Measurements from ENCODE around the gene ZNF99. TPM values are rescaled to one million over a fixed set of nuclear protein-coding genes. Genes with fewer than 3 reads are reported as not detected.
"Not testable (repeated sequence)": the region's sequence is repeated elsewhere in the genome, so short reads cannot be mapped to it uniquely, and the experiment has no call there.

Gene ZNF99
- total RNA-seq, 1 experiment from 2014 or later, result not detected

DNA sequence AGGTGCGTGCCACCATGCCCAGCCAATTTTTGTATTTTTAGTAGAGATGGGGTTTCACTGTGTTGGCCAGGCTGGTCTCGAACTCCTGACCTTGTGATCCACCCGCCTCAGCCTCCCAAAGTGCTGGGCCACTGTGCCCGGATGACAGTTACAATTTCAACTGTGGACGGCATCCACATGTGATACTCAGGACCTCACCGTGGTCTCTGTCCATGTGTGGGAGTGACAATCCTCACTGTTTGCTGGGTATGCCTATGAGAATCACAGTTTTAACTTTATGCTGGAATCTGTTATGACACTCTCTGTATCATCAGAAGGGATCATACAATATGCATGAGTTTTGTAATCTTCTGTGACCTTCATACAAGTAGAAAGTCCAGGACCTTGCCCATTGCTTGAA is 62.4 kb downstream of the ZNF99 start:
- DNase-seq (ENCODE audit: low spot score); H3K4me1 ChIP-seq (ENCODE audit: insufficient read depth, low read length, poor library complexity, severe bottlenecking); H3K4me3 ChIP-seq (ENCODE audit: low read depth, low read length, poor library complexity, severe bottlenecking); H3K36me3 ChIP-seq (ENCODE audit: insufficient read depth, low read length, poor library complexity, severe bottlenecking); H3K27ac ChIP-seq (ENCODE audit: low read depth, low read length, poor library complexity, severe bottlenecking); intact Hi-C loops (cut with micrococcal nuclease; ENCODE audit: unreplicated experiment); BruUV-seq (replicated peaks); POLR2A ChIA-PET (ENCODE audit: low non-redundant PET); CTCF ChIA-PET; H3K27me3 ChIP-seq (replicated peaks; ENCODE audit: insufficient read depth, low read depth, low read length, poor library complexity): not testable (repeated sequence)
- H3K9me3 ChIP-seq (ENCODE audit: low read depth, low read length, poor library complexity, severe bottlenecking), result peaks cover 35% of the 10 kb centered on the region

DNA sequence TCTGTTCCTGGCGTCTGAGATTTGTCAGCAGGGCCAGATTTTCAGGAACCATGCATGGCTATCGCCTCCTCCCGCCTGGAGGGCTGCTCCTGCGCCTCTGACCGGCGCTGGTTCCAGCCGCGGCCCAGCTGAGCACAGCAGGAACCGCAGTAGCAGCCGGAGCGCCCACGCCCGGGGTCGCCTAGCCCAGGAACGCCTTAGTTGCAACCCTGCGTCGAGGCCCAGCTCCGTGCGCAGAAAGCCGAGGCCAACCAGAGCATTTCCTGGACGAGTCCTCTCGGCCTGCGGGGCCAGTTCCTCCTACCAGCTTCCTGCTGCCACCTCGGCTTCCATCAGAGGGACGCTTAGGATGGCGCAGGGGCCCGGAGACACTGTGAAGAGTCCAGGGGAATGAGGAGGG is 75.0 kb downstream of the ZNF99 start:
- Histone ChIP-seq H3K4me3 (ENCODE audit: low read depth, low read length, poor library complexity, severe bottlenecking) (no peak overlapping the region), H3K4me1 (ENCODE audit: insufficient read depth, low read length, poor library complexity, severe bottlenecking) (no peaks in the 10 kb centered on the region), H3K9me3 (ENCODE audit: low read depth, low read length, poor library complexity, severe bottlenecking) (peaks cover 25% of the 10 kb centered on the region), H3K36me3 (ENCODE audit: insufficient read depth, low read length, poor library complexity, severe bottlenecking) (no peaks in the 10 kb centered on the region), H3K27me3 (replicated peaks; ENCODE audit: insufficient read depth, low read depth, low read length, poor library complexity) (no peaks in the 10 kb centered on the region), H3K27ac (ENCODE audit: low read depth, low read length, poor library complexity, severe bottlenecking) (no peak overlapping the region)
- ChIA-PET CTCF (no interaction called here), POLR2A (ENCODE audit: low non-redundant PET) (no interaction called here)
- intact Hi-C loops (cut with micrococcal nuclease; ENCODE audit: unreplicated experiment), result no loop called here
- TF ChIP-seq, protein P1, sequence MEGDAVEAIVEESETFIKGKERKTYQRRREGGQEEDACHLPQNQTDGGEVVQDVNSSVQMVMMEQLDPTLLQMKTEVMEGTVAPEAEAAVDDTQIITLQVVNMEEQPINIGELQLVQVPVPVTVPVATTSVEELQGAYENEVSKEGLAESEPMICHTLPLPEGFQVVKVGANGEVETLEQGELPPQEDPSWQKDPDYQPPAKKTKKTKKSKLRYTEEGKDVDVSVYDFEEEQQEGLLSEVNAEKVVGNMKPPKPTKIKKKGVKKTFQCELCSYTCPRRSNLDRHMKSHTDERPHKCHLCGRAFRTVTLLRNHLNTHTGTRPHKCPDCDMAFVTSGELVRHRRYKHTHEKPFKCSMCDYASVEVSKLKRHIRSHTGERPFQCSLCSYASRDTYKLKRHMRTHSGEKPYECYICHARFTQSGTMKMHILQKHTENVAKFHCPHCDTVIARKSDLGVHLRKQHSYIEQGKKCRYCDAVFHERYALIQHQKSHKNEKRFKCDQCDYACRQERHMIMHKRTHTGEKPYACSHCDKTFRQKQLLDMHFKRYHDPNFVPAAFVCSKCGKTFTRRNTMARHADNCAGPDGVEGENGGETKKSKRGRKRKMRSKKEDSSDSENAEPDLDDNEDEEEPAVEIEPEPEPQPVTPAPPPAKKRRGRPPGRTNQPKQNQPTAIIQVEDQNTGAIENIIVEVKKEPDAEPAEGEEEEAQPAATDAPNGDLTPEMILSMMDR (conservative IDR thresholded peaks at IDR 0.05; ENCODE audit: low read depth, low read length), result no peak
- no peak for TF ChIP-seq EZH2 (IDR thresholded peaks at IDR 0.05; ENCODE audit: borderline replicate concordance, low read depth, low read length, poor library complexity, severe bottlenecking)
- no peak for DNase-seq (ENCODE audit: low spot score)
- BruUV-seq (replicated peaks), result no TSS peak

DNA sequence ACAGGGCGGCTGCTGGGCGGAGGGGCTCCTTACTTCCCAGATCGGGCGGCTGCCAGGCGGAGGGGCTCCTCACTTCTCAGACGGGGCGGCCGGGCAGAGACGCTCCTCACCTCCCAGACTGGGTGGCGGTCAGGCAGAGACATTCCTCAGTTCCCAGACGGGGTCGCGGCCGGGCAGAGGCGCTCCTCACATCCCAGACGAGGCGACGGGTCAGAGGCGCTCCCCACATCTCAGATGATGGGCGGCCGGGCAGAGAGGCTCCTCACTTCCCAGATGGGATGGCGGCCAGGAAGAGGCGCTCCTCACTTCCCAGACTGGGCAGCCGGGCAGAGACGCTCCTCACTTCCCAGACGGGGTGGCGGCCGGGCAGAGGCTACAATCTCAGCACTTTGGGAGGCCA is 80.9 kb downstream of the ZNF99 start:
- not testable (repeated sequence) for BruUV-seq (replicated peaks)
- H3K9me3 ChIP-seq (ENCODE audit: low read depth, low read length, poor library complexity, severe bottlenecking), result peaks cover 25% of the 10 kb centered on the region

DNA sequence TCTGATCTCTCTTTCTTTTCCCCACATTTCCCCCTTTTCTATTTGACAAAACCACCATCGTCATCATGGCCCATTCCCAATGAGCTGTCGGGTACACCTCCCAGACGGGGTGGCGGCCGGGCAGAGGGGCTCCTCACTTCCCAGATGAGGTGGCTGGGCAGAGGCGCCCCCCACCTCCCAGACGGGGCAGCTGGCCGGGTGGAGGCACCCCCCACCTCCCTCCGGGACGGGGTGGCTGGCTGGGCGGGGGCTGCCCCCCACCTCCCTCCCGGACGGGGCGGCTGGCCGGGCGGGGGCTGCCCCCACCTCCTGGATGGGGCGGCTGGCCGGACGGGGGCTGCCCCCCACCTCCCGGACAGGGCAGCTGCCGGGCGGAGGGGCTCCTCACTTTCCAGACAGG is 81.3 kb downstream of the ZNF99 start:
- BruUV-seq (replicated peaks); intact Hi-C loops (cut with micrococcal nuclease; ENCODE audit: unreplicated experiment); CTCF ChIA-PET; H3K4me3 ChIP-seq (ENCODE audit: low read depth, low read length, poor library complexity, severe bottlenecking); H3K27ac ChIP-seq (ENCODE audit: low read depth, low read length, poor library complexity, severe bottlenecking); POLR2A ChIA-PET (ENCODE audit: low non-redundant PET); H3K36me3 ChIP-seq (ENCODE audit: insufficient read depth, low read length, poor library complexity, severe bottlenecking); H3K4me1 ChIP-seq (ENCODE audit: insufficient read depth, low read length, poor library complexity, severe bottlenecking); H3K27me3 ChIP-seq (replicated peaks; ENCODE audit: insufficient read depth, low read depth, low read length, poor library complexity); DNase-seq (ENCODE audit: low spot score): not testable (repeated sequence)
- peaks cover 27% of the 10 kb centered on the region for H3K9me3 ChIP-seq (ENCODE audit: low read depth, low read length, poor library complexity, severe bottlenecking)

More for the DNA sequence above, 80.9 kb downstream of the ZNF99 start:
- H3K27ac ChIP-seq (ENCODE audit: low read depth, low read length, poor library complexity, severe bottlenecking); CTCF ChIA-PET; H3K4me3 ChIP-seq (ENCODE audit: low read depth, low read length, poor library complexity, severe bottlenecking); H3K36me3 ChIP-seq (ENCODE audit: insufficient read depth, low read length, poor library complexity, severe bottlenecking); DNase-seq (ENCODE audit: low spot score); POLR2A ChIA-PET (ENCODE audit: low non-redundant PET); H3K27me3 ChIP-seq (replicated peaks; ENCODE audit: insufficient read depth, low read depth, low read length, poor library complexity); H3K4me1 ChIP-seq (ENCODE audit: insufficient read depth, low read length, poor library complexity, severe bottlenecking); intact Hi-C loops (cut with micrococcal nuclease; ENCODE audit: unreplicated experiment): not testable (repeated sequence)

Other genes with a start within 250 kb of the ZNF99 start
- not detected in 2 replicates for gene ZNF492, start 149.8 kb downstream of the ZNF99 start, total RNA-seq (2021)
- gene ZNF723, start 48.1 kb upstream of the ZNF99 start, total RNA-seq (2021), result not detected in 2 replicates
- not detected in 2 replicates for gene ZNF728, start 219.0 kb upstream of the ZNF99 start, total RNA-seq (2021)